Neural cell (in vitro differentiated cells): Measurements from ENCODE around the gene ANKRD40CL. TPM values are rescaled to one million over a fixed set of nuclear protein-coding genes. Genes with fewer than 3 reads are reported as not detected.

Experiments used
- H2AFZ ChIP-seq: fragments of 200-600, 300-800 bp; sonication (generic), shearing (Covaris generic); 2 replicates; pipeline ENCODE4 v1.6.0; 2014; ENCODE audit warnings: low read depth, mild to moderate bottlenecking, antibody characterized with exemption, low read length, moderate library complexity
- H3F3A ChIP-seq: fragments of 200-600 bp; shearing (Covaris generic); 2 replicates; pipeline ENCODE4 v1.6.1; 2016; ENCODE audit warnings: mild to moderate bottlenecking, moderate library complexity, mixed read lengths, antibody characterized with exemption, low read length; ENCODE audit not compliant: insufficient read depth, poor library complexity, severe bottlenecking
- H3K27ac ChIP-seq: fragments of 200-600, 300-800 bp; sonication (generic), shearing (Covaris generic); 2 replicates; pipeline ENCODE4 v1.5.1; 2014; ENCODE audit warnings: mild to moderate bottlenecking, low read length, moderate library complexity
- H3K27me3 ChIP-seq: fragments of 300-800, 200-600 bp; sonication (generic), shearing (Covaris generic); 2 replicates; pipeline ENCODE4 v1.6.0; 2014; ENCODE audit warnings: mild to moderate bottlenecking, low read depth, low read length, moderate library complexity; ENCODE audit not compliant: insufficient read depth
- H3K36me3 ChIP-seq: fragments of 300-800, 200-600 bp; sonication (generic), shearing (Covaris generic); 2 replicates; pipeline ENCODE4 v1.5.1; 2014; ENCODE audit warnings: mild to moderate bottlenecking, antibody characterized with exemption, low read length, moderate library complexity; ENCODE audit not compliant: insufficient read depth
- H3K4me2 ChIP-seq: fragments of 300-800, 200-600 bp; sonication (generic), shearing (Covaris generic); 2 replicates; pipeline ENCODE4 v1.6.0; 2014; ENCODE audit warnings: mild to moderate bottlenecking, low read length
- H3K4me3 ChIP-seq: fragments of 300-800, 200-600 bp; sonication (generic), shearing (Covaris generic); 2 replicates; pipeline ENCODE4 v1.5.1; 2014; ENCODE audit warnings: mild to moderate bottlenecking, low read length, moderate library complexity
- H3K79me2 ChIP-seq: fragments of 200-600 bp; shearing (Covaris generic); replicated peaks from 2 replicates; pipeline ENCODE4 v1.6.0; 2014; ENCODE audit warnings: mild to moderate bottlenecking, low read length, moderate library complexity; ENCODE audit not compliant: insufficient read depth
- H3K9ac ChIP-seq: fragments of 300-800, 200-600 bp; sonication (generic), shearing (Covaris generic); 2 replicates; pipeline ENCODE4 v1.6.1; 2016; ENCODE audit warnings: mild to moderate bottlenecking, low read length, mixed read lengths
- H3K9me2 ChIP-seq: fragments of 200-600 bp; shearing (Covaris generic); 2 replicates; pipeline ENCODE4 v1.6.1; 2016; ENCODE audit warnings: mild to moderate bottlenecking, low read length, mixed read lengths; ENCODE audit not compliant: insufficient read depth
- H3K9me3 ChIP-seq: fragments of 200-600, 300-800 bp; sonication (generic), shearing (Covaris generic); 2 replicates; pipeline ENCODE4 v1.6.1; 2016; ENCODE audit warnings: mild to moderate bottlenecking, mixed run types, low read length, moderate library complexity, mixed read lengths
- H4K20me1 ChIP-seq: fragments of 200-600 bp; shearing (Covaris generic); 2 replicates; pipeline ENCODE4 v1.6.1; 2016; ENCODE audit warnings: mild to moderate bottlenecking, mixed run types; ENCODE audit not compliant: insufficient read depth
- EP300 ChIP-seq: fragments of 450-650 bp; conservative IDR thresholded peaks from 2 replicates; pipeline ENCODE4 v1.6.1; 2014; ENCODE audit warnings: antibody characterized with exemption, mild to moderate bottlenecking, moderate library complexity; ENCODE audit not compliant: poor library complexity, severe bottlenecking
- EZH2 ChIP-seq: fragments of 200-600, 300-800 bp; shearing (Covaris generic), sonication (generic); IDR thresholded peaks from 2 replicates; pipeline ENCODE4 v1.6.1; 2014; ENCODE audit warnings: antibody characterized with exemption, low read length, borderline replicate concordance, mild to moderate bottlenecking; ENCODE audit not compliant: insufficient read depth, poor library complexity, severe bottlenecking
- MXI1 ChIP-seq: fragments of 450-650 bp; conservative IDR thresholded peaks from 2 replicates; pipeline ENCODE4 v1.6.1; 2014; ENCODE audit warnings: antibody characterized with exemption, mild to moderate bottlenecking; ENCODE audit not compliant: poor library complexity, severe bottlenecking
- POLR2AphosphoS5 ChIP-seq: IDR thresholded peaks from 2 replicates; pipeline ENCODE4 v1.6.1; 2012
- RAD21 ChIP-seq: fragments of 450-650 bp; conservative IDR thresholded peaks from 2 replicates; pipeline ENCODE4 v1.6.1; 2014; ENCODE audit warnings: antibody characterized with exemption, mild to moderate bottlenecking, moderate library complexity
- SMC3 ChIP-seq: fragments of 450-650 bp; conservative IDR thresholded peaks from 2 replicates; pipeline ENCODE4 v1.6.1; 2014; ENCODE audit warnings: antibody characterized with exemption, mild to moderate bottlenecking, moderate library complexity; ENCODE audit not compliant: poor library complexity
- TAF1 ChIP-seq: IDR thresholded peaks from 2 replicates; pipeline ENCODE4 v1.6.1; 2012; ENCODE audit warnings: low read depth
- polyA plus RNA-seq: library from polyadenylated mRNA; depleted of rRNA; stranded (reverse); fragments of >200 nt; gene quantifications from 2 replicates; pipeline ENCODE4 v1.2.3, GENCODE V29; 2014
- TF ChIP-seq, protein P1 (sequence below): IDR thresholded peaks from 2 replicates; pipeline ENCODE4 v1.6.1; 2012; ENCODE audit warnings: borderline replicate concordance
- TF ChIP-seq, protein P2 (sequence below): fragments of 450-650 bp; IDR thresholded peaks from 2 replicates; pipeline ENCODE4 v1.5.1; 2014; ENCODE audit warnings: antibody characterized with exemption, mild to moderate bottlenecking, moderate library complexity; ENCODE audit not compliant: poor library complexity, severe bottlenecking

Gene ANKRD40CL
- polyA plus RNA-seq, 1 donor from 2014 or later, result not detected

DNA sequence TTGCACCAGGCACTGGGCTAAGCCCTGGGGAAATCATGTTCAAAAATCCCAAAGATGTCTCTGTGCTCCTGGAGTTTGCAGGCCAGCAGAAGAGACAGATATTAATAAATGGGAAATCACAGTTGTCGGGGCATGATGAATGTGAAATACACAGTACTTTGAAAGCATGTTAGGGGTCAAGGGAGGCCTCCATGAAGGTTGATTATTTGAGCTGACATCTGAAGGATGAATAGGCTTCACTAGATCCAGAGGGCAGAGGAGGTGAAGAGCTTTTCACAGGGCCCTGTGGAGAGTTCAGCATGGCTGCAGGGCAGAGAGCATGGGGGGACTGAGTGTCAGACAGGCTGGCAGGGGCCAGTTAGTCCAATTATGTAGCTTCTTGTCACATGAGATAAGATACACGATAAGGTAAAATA is 2.6 kb downstream of the ANKRD40CL start:
- no peaks in the 10 kb centered on the region for H3F3A ChIP-seq
- no peak overlapping the region for H3K9ac ChIP-seq
- no peaks in the 10 kb centered on the region for H3K9me2 ChIP-seq
- peak overlapping the region; percentile 70 for H3K27ac ChIP-seq
- H3K27me3 ChIP-seq, result no peaks in the 10 kb centered on the region
- H3K79me2 ChIP-seq, result no peaks in the 10 kb centered on the region
- H3K36me3 ChIP-seq, result no peaks in the 10 kb centered on the region
- no peak overlapping the region for H3K4me3 ChIP-seq
- TF ChIP-seq POLR2AphosphoS5 (no peak), EP300 (no peak), RAD21 (no peak), MXI1 (no peak), SMC3 (no peak), EZH2 (no peak), TAF1 (no peak)
- TF ChIP-seq, protein P1, sequence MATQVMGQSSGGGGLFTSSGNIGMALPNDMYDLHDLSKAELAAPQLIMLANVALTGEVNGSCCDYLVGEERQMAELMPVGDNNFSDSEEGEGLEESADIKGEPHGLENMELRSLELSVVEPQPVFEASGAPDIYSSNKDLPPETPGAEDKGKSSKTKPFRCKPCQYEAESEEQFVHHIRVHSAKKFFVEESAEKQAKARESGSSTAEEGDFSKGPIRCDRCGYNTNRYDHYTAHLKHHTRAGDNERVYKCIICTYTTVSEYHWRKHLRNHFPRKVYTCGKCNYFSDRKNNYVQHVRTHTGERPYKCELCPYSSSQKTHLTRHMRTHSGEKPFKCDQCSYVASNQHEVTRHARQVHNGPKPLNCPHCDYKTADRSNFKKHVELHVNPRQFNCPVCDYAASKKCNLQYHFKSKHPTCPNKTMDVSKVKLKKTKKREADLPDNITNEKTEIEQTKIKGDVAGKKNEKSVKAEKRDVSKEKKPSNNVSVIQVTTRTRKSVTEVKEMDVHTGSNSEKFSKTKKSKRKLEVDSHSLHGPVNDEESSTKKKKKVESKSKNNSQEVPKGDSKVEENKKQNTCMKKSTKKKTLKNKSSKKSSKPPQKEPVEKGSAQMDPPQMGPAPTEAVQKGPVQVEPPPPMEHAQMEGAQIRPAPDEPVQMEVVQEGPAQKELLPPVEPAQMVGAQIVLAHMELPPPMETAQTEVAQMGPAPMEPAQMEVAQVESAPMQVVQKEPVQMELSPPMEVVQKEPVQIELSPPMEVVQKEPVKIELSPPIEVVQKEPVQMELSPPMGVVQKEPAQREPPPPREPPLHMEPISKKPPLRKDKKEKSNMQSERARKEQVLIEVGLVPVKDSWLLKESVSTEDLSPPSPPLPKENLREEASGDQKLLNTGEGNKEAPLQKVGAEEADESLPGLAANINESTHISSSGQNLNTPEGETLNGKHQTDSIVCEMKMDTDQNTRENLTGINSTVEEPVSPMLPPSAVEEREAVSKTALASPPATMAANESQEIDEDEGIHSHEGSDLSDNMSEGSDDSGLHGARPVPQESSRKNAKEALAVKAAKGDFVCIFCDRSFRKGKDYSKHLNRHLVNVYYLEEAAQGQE, result no peak
- TF ChIP-seq, protein P2, sequence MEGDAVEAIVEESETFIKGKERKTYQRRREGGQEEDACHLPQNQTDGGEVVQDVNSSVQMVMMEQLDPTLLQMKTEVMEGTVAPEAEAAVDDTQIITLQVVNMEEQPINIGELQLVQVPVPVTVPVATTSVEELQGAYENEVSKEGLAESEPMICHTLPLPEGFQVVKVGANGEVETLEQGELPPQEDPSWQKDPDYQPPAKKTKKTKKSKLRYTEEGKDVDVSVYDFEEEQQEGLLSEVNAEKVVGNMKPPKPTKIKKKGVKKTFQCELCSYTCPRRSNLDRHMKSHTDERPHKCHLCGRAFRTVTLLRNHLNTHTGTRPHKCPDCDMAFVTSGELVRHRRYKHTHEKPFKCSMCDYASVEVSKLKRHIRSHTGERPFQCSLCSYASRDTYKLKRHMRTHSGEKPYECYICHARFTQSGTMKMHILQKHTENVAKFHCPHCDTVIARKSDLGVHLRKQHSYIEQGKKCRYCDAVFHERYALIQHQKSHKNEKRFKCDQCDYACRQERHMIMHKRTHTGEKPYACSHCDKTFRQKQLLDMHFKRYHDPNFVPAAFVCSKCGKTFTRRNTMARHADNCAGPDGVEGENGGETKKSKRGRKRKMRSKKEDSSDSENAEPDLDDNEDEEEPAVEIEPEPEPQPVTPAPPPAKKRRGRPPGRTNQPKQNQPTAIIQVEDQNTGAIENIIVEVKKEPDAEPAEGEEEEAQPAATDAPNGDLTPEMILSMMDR, result no peak
- H4K20me1 ChIP-seq, result no peaks in the 10 kb centered on the region
- no peak overlapping the region for H2AFZ ChIP-seq
- H3K4me2 ChIP-seq, result no peak overlapping the region
- no peaks in the 10 kb centered on the region for H3K9me3 ChIP-seq

DNA sequence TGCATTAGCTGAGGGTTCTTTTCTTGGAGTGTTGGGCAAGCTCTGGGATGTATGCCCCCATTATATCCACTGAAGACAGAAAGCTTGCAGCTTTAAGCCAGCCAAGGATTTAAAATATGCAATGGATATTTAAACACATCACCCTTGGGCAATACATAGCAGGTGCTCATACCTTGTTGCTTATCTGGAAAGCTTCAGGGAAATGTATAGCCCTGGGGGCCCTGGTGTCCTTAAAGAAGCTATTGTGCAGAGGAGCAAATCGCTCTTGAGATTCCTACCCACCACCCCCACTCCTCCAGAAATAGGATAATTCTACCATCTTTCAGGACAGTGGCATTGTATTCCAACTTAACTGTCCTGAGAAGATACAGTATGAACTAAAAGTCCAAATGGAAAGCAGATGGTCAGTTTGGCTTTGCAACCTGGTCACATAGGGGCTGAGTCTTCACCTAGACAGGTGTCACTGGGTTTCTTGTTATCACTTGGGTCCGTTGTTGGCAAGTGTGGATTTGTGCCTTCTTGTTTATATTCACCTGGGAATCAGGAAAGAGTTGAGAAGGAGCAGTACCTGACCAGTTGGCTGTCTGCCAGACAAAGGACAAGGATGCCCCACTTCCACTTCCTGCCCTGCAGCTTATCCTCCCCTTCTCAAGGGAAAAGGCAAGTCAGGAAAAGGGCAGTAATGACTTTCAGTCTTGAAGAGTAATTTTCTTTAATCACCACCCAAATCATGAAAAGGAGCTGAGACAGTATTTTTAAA is 3.4 kb downstream of the ANKRD40CL start:
- Histone ChIP-seq H3K4me3 (no peak overlapping the region), H4K20me1 (no peaks in the 10 kb centered on the region), H3K4me2 (no peak overlapping the region), H3K9ac (no peak overlapping the region), H3K9me2 (no peaks in the 10 kb centered on the region), H2AFZ (no peak overlapping the region), H3K27ac (peak overlapping the region; percentile 70), H3K9me3 (no peaks in the 10 kb centered on the region), H3F3A (no peaks in the 10 kb centered on the region), H3K36me3 (no peaks in the 10 kb centered on the region), H3K79me2 (no peaks in the 10 kb centered on the region), H3K27me3 (no peaks in the 10 kb centered on the region)
- TF ChIP-seq, protein P2, result no peak
- TF ChIP-seq, protein P1, result no peak
